GM23338 (cell line): Measurements from ENCODE around the gene RXRG.

Source experiments
- CTCF ChIP-seq, 2 experiments: fragments of 200-600 bp in 1 of 2; sonication (generic) in 1 of 2; conservative IDR thresholded peaks; 2 replicates each; pipeline versions ENCODE4 v1.5.1 to v1.6.1; 2016 to 2017; ENCODE audit warnings: antibody characterized with exemption in 2 of 2, low read depth in 2 of 2, mild to moderate bottlenecking in 2 of 2, moderate library complexity in 1 of 2
- EZH2 ChIP-seq: fragments of 200-600 bp; sonication (generic); IDR thresholded peaks from one replicate; pipeline ENCODE4 v1.8.0; 2017; ENCODE audit warnings: antibody characterized with exemption, mild to moderate bottlenecking, low read depth; ENCODE audit not compliant: unreplicated experiment
- POLR2AphosphoS5 ChIP-seq: IDR thresholded peaks from 2 replicates; pipeline ENCODE4 v1.6.1; 2016; ENCODE audit warnings: antibody characterized with exemption, low read depth
- REST ChIP-seq: IDR thresholded peaks from one replicate; pipeline ENCODE4 v1.6.1; 2018; ENCODE audit warnings: antibody characterized with exemption; ENCODE audit not compliant: unreplicated experiment
- ZNF114 ChIP-seq: fragments of 250-450 bp; sonication (Bioruptor Pico); IDR thresholded peaks from 2 replicates; pipeline ENCODE4 v1.5.0; 2020; ENCODE audit warnings: mild to moderate bottlenecking, moderate library complexity
- ZNF462 ChIP-seq: fragments of 250-450 bp; sonication (Bioruptor Pico); IDR thresholded peaks from 2 replicates; pipeline ENCODE4 v1.5.0; 2020; ENCODE audit warnings: mild to moderate bottlenecking, moderate library complexity

- TF ChIP-seq EZH2 (no peak), CTCF (conservative IDR thresholded peaks at IDR 0.05; ENCODE audit: low read depth in 2 of 2) (no peak), REST (no peak), POLR2AphosphoS5 (no peak), ZNF114 (CRISPR knock-in tag) (no peak), ZNF462 (no peak)
These were observed 9.1 kb downstream of the RXRG start for GRCh38 chr1:165435801-165436200.
